ENCODE results near the gene NME7. TPM values are rescaled to one million over a fixed set of nuclear protein-coding genes. Genes with fewer than 3 reads are reported as not detected.
A peak's percentile ranks its signal among the peaks of the same experiment; 100 is the strongest.

Gene NME7
- total and polyA plus RNA-seq, 2 experiments from 2014 or later, result 39.1 to 48.5 TPM

DNA sequence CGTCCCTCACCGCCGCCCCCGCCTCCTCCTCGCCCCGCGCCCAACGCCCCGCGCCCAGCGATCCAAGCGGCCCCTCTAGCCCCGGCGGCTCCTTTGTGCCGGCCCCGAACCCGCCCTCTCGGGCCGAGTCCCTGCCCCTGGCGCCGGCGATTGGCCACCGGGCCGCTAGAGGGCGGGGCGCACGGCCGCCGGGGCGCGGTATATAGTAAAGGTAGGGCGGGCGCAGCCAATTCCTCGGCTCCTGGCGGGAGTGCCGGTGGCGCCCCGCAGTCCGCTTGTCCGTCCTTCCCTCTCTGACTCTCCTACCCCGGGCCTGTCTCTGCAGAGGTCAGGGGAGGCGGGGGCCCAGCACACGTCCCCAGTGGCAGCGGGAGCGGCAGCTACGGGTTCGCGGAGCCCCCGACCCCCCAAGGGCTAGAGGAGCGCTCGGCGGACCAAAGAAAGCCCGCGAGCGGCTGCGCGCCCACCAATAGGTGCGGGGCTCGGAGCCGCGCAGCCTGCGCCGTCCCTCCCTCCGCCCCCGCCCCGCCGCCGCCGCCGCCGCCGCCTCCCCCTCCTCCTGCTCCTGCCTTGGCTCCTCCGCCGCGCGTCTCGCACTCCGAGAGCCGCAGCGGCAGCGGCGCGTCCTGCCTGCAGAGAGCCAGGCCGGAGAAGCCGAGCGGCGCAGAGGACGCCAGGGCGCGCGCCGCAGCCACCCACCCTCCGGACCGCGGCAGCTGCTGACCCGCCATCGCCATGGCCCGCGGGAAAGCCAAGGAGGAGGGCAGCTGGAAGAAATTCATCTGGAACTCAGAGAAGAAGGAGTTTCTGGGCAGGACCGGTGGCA is 261.3 kb downstream of the NME7 start, which contains the start of gene ATP1B1 (continued):
- TF ChIP-seq, protein P1, sequence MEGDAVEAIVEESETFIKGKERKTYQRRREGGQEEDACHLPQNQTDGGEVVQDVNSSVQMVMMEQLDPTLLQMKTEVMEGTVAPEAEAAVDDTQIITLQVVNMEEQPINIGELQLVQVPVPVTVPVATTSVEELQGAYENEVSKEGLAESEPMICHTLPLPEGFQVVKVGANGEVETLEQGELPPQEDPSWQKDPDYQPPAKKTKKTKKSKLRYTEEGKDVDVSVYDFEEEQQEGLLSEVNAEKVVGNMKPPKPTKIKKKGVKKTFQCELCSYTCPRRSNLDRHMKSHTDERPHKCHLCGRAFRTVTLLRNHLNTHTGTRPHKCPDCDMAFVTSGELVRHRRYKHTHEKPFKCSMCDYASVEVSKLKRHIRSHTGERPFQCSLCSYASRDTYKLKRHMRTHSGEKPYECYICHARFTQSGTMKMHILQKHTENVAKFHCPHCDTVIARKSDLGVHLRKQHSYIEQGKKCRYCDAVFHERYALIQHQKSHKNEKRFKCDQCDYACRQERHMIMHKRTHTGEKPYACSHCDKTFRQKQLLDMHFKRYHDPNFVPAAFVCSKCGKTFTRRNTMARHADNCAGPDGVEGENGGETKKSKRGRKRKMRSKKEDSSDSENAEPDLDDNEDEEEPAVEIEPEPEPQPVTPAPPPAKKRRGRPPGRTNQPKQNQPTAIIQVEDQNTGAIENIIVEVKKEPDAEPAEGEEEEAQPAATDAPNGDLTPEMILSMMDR (conservative IDR thresholded peaks at IDR 0.05; ENCODE audit: low read depth in 2 of 2), result no peak

DNA sequence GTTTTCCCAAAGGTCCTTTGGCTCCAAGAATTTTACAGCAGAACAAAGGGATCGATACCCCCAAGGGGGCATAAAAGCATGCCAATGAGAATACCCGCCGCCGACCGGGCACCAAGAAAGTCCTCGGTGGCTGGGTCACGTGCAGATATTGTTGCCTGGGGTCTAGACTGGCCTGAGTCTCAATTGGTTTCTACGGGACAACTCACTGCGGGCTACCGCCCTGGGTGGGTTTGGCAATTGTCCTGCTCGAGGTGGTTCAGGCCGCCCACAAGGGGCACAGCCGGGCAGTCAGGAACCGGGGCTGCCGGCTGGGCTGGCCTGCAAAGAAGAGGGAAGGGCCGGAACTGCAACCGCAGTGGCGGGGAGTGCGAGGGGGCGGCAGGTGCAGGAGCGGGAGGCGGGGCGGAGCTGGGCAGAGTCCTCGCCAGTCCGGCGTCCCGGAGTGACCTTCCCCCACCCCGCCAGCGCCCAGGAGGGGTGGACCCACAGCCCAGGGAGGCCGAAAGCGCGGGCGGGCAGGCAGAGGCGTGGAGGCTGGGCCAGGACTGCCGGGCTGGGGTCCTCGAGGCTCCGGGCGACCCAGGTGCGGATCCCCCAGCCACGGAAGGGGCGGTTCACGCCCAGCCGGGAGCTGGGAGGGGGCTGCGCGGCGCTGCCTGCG is 262.0 kb downstream of the NME7 start:
- peak; percentile 88 for DNase-seq (ENCODE audit: low spot score)
- H3K4me1 ChIP-seq (ENCODE audit: insufficient read depth), result peaks cover 39% of the 10 kb centered on the region
- peaks cover 8% of the 10 kb centered on the region for H3K27me3 Mint-ChIP-seq (ENCODE audit: insufficient read depth, low read depth, poor library complexity)
- peaks cover 5% of the 10 kb centered on the region for H3K36me3 Mint-ChIP-seq (ENCODE audit: low read depth)
- H4K20me1 ChIP-seq (replicated peaks; ENCODE audit: insufficient read depth), result no peaks in the 10 kb centered on the region; the same call in 1 of the 2 replicates
- ATAC-seq, result peak; percentile 56
- H3K4me1 Mint-ChIP-seq, result peaks cover 48% of the 10 kb centered on the region
- peaks cover 7% of the 10 kb centered on the region; the same call in 1 of the 2 replicates for H3K27me3 ChIP-seq (ENCODE audit: insufficient read depth)
- no peaks in the 10 kb centered on the region; the same call in 1 of the 2 replicates for H3K9me2 ChIP-seq (ENCODE audit: insufficient read depth)
- peak overlapping the region; percentile 74 for H3K4me3 Mint-ChIP-seq
- peak overlapping the region; percentile 94 for H3K4me3 ChIP-seq
- H3K27ac Mint-ChIP-seq, result peak overlapping the region; percentile 91
- peak overlapping the region; percentile 92; the same call in 1 of the 2 replicates for H2AFZ ChIP-seq
- H3K36me3 ChIP-seq (ENCODE audit: insufficient read depth), result no peaks in the 10 kb centered on the region
- peak overlapping the region; percentile 90 for H3K4me2 ChIP-seq
- 0 out of 2 replicates have a peak, but pooled peaks cover 9% of the 10 kb centered on the region for H3F3A ChIP-seq (replicated peaks; ENCODE audit: low read depth)
- H3K79me2 ChIP-seq (replicated peaks; ENCODE audit: insufficient read depth), result peaks cover 37% of the 10 kb centered on the region
- 0 out of 2 replicates have a peak overlapping the region, but pooled peaks have one; percentile 50 for H3K27ac ChIP-seq (ENCODE audit: low read depth)
- H3K9me3 Mint-ChIP-seq, result peaks cover 4% of the 10 kb centered on the region; the same call in 1 of the 3 replicates
- TF ChIP-seq NANOG (IDR thresholded peaks at IDR 0.05; ENCODE audit: borderline replicate concordance) (no peak), ZNF114 (CRISPR knock-in tag; IDR thresholded peaks at IDR 0.05) (no peak), EZH2phosphoT487 (IDR thresholded peaks at IDR 0.05; ENCODE audit: unreplicated experiment) (no peak), ZNF331 (CRISPR knock-in tag; IDR thresholded peaks at IDR 0.05; ENCODE audit: low read depth) (no peak)
- TF ChIP-seq, protein P2, sequence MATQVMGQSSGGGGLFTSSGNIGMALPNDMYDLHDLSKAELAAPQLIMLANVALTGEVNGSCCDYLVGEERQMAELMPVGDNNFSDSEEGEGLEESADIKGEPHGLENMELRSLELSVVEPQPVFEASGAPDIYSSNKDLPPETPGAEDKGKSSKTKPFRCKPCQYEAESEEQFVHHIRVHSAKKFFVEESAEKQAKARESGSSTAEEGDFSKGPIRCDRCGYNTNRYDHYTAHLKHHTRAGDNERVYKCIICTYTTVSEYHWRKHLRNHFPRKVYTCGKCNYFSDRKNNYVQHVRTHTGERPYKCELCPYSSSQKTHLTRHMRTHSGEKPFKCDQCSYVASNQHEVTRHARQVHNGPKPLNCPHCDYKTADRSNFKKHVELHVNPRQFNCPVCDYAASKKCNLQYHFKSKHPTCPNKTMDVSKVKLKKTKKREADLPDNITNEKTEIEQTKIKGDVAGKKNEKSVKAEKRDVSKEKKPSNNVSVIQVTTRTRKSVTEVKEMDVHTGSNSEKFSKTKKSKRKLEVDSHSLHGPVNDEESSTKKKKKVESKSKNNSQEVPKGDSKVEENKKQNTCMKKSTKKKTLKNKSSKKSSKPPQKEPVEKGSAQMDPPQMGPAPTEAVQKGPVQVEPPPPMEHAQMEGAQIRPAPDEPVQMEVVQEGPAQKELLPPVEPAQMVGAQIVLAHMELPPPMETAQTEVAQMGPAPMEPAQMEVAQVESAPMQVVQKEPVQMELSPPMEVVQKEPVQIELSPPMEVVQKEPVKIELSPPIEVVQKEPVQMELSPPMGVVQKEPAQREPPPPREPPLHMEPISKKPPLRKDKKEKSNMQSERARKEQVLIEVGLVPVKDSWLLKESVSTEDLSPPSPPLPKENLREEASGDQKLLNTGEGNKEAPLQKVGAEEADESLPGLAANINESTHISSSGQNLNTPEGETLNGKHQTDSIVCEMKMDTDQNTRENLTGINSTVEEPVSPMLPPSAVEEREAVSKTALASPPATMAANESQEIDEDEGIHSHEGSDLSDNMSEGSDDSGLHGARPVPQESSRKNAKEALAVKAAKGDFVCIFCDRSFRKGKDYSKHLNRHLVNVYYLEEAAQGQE (IDR thresholded peaks at IDR 0.05; ENCODE audit: unreplicated experiment), result no peak
- TF ChIP-seq, protein P3, sequence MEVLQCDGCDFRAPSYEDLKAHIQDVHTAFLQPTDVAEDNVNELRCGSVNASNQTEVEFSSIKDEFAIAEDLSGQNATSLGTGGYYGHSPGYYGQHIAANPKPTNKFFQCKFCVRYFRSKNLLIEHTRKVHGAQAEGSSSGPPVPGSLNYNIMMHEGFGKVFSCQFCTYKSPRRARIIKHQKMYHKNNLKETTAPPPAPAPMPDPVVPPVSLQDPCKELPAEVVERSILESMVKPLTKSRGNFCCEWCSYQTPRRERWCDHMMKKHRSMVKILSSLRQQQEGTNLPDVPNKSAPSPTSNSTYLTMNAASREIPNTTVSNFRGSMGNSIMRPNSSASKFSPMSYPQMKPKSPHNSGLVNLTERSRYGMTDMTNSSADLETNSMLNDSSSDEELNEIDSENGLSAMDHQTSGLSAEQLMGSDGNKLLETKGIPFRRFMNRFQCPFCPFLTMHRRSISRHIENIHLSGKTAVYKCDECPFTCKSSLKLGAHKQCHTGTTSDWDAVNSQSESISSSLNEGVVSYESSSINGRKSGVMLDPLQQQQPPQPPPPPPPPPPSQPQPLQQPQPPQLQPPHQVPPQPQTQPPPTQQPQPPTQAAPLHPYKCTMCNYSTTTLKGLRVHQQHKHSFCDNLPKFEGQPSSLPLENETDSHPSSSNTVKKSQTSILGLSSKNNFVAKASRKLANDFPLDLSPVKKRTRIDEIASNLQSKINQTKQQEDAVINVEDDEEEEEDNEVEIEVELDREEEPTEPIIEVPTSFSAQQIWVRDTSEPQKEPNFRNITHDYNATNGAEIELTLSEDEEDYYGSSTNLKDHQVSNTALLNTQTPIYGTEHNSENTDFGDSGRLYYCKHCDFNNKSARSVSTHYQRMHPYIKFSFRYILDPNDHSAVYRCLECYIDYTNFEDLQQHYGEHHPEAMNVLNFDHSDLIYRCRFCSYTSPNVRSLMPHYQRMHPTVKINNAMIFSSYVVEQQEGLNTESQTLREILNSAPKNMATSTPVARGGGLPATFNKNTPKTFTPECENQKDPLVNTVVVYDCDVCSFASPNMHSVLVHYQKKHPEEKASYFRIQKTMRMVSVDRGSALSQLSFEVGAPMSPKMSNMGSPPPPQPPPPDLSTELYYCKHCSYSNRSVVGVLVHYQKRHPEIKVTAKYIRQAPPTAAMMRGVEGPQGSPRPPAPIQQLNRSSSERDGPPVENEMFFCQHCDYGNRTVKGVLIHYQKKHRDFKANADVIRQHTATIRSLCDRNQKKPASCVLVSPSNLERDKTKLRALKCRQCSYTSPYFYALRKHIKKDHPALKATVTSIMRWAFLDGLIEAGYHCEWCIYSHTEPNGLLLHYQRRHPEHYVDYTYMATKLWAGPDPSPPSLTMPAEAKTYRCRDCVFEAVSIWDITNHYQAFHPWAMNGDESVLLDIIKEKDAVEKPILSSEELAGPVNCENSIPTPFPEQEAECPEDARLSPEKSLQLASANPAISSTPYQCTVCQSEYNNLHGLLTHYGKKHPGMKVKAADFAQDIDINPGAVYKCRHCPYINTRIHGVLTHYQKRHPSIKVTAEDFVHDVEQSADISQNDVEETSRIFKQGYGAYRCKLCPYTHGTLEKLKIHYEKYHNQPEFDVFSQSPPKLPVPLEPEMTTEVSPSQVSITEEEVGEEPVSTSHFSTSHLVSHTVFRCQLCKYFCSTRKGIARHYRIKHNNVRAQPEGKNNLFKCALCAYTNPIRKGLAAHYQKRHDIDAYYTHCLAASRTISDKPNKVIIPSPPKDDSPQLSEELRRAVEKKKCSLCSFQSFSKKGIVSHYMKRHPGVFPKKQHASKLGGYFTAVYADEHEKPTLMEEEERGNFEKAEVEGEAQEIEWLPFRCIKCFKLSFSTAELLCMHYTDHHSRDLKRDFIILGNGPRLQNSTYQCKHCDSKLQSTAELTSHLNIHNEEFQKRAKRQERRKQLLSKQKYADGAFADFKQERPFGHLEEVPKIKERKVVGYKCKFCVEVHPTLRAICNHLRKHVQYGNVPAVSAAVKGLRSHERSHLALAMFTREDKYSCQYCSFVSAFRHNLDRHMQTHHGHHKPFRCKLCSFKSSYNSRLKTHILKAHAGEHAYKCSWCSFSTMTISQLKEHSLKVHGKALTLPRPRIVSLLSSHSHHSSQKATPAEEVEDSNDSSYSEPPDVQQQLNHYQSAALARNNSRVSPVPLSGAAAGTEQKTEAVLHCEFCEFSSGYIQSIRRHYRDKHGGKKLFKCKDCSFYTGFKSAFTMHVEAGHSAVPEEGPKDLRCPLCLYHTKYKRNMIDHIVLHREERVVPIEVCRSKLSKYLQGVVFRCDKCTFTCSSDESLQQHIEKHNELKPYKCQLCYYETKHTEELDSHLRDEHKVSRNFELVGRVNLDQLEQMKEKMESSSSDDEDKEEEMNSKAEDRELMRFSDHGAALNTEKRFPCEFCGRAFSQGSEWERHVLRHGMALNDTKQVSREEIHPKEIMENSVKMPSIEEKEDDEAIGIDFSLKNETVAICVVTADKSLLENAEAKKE (CRISPR knock-in tag; IDR thresholded peaks at IDR 0.05), result no peak
- TF ChIP-seq, protein P1 (conservative IDR thresholded peaks at IDR 0.05; ENCODE audit: low read depth in 2 of 2), result 0 out of 4 replicates have a peak, but pooled peaks of 1 of the 2 experiments have one; percentile 10
